ENCODE results near the gene ARSB. TPM values are rescaled to one million over a fixed set of nuclear protein-coding genes. Genes with fewer than 3 reads are reported as not detected.

The ARSB gene
- total RNA-seq, 1 donor from 2014 or later = 14.3 TPM

DNA sequence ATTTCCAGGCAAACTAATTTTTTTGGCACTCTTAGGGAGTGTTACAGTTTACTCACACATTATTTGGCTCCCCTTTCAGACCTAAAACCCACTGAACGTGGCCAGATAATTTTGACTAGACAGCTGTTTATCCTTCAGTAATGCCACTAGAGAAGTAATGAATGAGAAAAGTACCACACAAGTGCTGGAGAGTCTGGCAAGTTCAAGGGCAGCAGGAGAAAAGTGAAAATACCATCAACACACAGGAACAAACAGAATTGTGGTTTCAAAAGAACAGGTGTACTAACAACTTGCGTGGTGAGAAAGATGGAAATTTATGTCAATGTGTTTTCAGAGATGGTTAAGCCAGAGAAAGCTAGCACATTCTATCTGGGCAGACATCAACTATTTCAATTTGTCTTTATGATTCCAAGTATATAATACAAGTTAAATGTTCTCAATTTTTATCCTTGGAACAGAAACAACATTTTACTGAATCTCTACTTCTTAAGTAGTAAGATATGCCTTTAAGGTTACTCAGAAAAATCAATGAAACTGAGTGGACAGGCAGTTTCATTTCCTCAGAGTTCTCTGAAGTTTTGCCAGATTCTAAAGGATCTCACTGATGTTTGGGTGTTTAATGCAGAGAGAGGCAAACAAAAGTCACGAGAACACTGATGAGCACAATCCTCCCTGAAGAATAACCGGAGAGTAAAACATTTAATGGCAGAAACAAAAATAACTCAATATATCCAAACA is 91.0 kb downstream of the ARSB start:
- Histone ChIP-seq H3K36me3 (no peaks in the 10 kb centered on the region), H3K27me3 (ENCODE audit: low read depth) (no peaks in the 10 kb centered on the region), H3K9me3 (replicated peaks) (peaks cover 10% of the 10 kb centered on the region), H3K4me1 (peaks cover 13% of the 10 kb centered on the region), H3K4me3 (no peak overlapping the region), H3K27ac (replicated peaks) (no peak overlapping the region)
- intact Hi-C loops (cut with micrococcal nuclease) = no loop called here
- TF ChIP-seq, protein P1, sequence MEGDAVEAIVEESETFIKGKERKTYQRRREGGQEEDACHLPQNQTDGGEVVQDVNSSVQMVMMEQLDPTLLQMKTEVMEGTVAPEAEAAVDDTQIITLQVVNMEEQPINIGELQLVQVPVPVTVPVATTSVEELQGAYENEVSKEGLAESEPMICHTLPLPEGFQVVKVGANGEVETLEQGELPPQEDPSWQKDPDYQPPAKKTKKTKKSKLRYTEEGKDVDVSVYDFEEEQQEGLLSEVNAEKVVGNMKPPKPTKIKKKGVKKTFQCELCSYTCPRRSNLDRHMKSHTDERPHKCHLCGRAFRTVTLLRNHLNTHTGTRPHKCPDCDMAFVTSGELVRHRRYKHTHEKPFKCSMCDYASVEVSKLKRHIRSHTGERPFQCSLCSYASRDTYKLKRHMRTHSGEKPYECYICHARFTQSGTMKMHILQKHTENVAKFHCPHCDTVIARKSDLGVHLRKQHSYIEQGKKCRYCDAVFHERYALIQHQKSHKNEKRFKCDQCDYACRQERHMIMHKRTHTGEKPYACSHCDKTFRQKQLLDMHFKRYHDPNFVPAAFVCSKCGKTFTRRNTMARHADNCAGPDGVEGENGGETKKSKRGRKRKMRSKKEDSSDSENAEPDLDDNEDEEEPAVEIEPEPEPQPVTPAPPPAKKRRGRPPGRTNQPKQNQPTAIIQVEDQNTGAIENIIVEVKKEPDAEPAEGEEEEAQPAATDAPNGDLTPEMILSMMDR (IDR thresholded peaks at IDR 0.05; ENCODE audit: borderline replicate concordance) = no peak
- no peak for DNase-seq

DNA sequence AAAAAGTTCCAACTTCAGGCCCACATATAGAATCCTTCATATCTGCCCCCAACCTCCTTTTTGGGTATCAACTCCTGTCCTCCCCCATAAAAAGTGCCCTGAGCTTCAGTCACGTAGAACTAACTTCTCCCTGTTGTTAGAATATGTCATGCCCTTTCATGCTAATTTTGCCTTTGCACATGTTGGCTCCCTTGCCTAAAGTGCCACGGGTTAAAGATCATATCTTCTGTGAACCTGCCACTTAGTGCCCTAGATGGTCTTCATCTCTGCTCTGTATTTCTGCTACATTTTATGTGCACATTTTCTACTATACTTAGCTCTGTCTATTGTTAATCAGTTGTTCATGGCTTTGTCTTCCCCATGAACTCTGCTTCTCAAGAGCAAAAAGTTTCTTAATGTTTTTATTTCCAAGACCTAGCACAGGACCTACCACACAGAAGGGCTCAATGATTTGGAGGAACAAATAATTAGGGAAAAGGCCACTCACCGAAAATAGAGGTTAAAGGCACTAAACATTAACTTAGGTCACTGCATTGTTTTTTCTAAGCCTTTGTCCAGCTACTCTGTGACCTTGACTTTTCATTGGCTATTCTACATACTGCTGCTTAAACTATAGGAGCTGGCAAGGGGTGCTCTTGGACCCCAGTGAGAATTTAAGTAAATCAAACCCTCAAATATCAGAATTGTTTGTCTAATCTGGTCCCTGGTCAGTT is 94.3 kb downstream of the ARSB start:
- intact Hi-C loops (cut with micrococcal nuclease) = no loop called here

DNA sequence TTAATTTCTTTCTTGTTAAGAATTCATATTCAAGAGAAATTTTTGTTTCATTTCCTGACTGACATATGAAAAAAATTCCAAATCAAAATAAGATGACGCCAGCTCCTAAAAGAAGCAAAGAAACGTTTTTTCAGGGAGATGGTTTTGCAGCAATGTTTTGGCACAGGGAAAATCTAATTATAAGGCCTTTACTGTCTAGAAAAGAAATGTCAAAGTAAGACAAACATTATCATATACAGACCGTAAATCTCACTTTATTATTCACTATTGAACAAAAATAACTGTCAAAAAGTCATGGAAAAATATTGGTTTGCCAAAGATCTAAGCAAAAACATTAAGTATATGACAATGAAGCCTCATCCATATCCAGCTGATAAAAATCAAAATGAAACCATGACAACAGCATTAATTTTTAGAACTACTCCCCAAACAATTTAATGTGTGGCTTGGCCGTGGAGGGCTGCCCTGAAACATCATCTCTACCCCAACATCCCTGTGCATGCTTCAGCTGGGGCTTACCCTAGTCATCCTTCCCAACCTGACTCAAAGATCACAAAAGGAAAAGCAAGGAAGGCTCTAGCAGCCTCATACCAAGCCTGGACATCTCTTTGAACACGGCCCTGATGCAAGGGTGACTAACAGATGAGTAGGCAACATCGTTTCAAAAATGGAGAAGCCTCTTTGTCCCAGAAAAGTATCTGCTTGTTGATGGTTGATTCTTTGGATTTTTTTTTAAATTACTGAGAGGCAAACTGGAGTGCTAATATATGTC is 95.6 kb downstream of the ARSB start:
- no peaks in the 10 kb centered on the region for H3K36me3 ChIP-seq
- H3K27ac ChIP-seq (replicated peaks) = no peak overlapping the region
- intact Hi-C loops (cut with micrococcal nuclease) = no loop called here
- no peaks in the 10 kb centered on the region for H3K27me3 ChIP-seq (ENCODE audit: low read depth)
- TF ChIP-seq, protein P1 (IDR thresholded peaks at IDR 0.05; ENCODE audit: borderline replicate concordance) = no peak
- no peak for DNase-seq
- no peak overlapping the region for H3K4me3 ChIP-seq
- H3K4me1 ChIP-seq = peaks cover 14% of the 10 kb centered on the region
- no peaks in the 10 kb centered on the region for H3K9me3 ChIP-seq (replicated peaks)

More for the DNA sequence above, 94.3 kb downstream of the ARSB start:
- no peak overlapping the region for H3K4me3 ChIP-seq
- no peaks in the 10 kb centered on the region for H3K36me3 ChIP-seq
- no peaks in the 10 kb centered on the region for H3K27me3 ChIP-seq (ENCODE audit: low read depth)
- TF ChIP-seq, protein P1 (IDR thresholded peaks at IDR 0.05; ENCODE audit: borderline replicate concordance) = no peak
- no peak overlapping the region for H3K27ac ChIP-seq (replicated peaks)
- H3K4me1 ChIP-seq = peaks cover 16% of the 10 kb centered on the region
- DNase-seq = no peak
- H3K9me3 ChIP-seq (replicated peaks) = no peaks in the 10 kb centered on the region

DNA sequence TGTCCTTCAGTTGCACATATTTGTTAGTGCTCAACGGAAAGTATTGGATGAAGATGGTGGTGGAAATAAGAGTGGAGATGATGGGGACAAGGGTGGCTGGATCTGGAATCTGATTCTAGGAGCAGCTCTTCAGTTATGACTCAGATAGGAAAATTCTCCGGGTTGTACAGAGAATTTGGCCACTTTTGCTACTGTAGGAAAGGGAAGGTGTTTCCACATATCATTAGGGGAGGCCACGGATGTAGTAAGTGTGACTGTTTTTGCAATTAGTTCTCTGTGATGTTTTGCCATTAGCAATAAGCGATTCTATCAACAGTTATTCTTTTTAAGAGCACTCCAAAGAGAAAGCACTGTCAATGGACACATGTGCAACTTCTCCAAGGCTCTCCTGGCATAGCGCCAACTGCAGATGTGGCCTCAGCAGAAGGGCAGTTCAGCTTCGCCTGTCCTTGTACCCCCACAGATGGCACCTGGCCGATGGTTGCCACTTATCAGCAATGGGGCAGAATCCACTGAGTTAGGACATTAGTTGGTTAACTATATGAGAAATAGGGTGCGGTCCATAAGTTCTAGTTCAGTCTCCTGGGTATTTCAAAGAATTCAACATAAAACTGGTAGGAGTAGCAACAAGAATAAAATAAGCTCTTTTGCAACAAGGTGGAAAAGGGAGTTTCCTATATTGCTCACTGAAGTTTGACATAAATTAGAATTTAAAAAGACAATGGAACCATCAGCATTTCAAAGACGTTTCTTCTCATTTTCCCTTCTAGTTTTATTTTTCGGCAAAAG is 96.3 kb downstream of the ARSB start:
- peak; percentile 58 for DNase-seq
- peak overlapping the region; percentile 32 for H3K27ac ChIP-seq (replicated peaks)
- no peaks in the 10 kb centered on the region for H3K36me3 ChIP-seq
- peaks cover 14% of the 10 kb centered on the region for H3K4me1 ChIP-seq
- intact Hi-C loops (cut with micrococcal nuclease) = no loop called here
- H3K4me3 ChIP-seq = no peak overlapping the region
- TF ChIP-seq, protein P1 (IDR thresholded peaks at IDR 0.05; ENCODE audit: borderline replicate concordance) = no peak
- no peaks in the 10 kb centered on the region for H3K9me3 ChIP-seq (replicated peaks)
- no peaks in the 10 kb centered on the region for H3K27me3 ChIP-seq (ENCODE audit: low read depth)

Measured in left ventricle myocardium inferior (tissue), 1 donor.